GM21576 (cell line): Measurements from ENCODE around the gene BABAM2.

Experiments
- ATAC-seq: cut with Tn5 transposase; IDR thresholded peaks from one replicate; pipeline ENCODE4 v1.9.1; 2021; ENCODE audit warnings: mild to moderate bottlenecking, moderate library complexity; ENCODE audit not compliant: unreplicated experiment

The BABAM2 gene

GRCh38 chr2:27906074-27906473, 15.5 kb downstream of the BABAM2 start:
- ATAC-seq: no peak

- no peak for ATAC-seq
Measured at GRCh38 chr2:27907547-27907946, 17.0 kb downstream of the BABAM2 start.

- no peak for ATAC-seq
Measured at GRCh38 chr2:27909901-27910300, 19.4 kb downstream of the BABAM2 start.

DNA sequence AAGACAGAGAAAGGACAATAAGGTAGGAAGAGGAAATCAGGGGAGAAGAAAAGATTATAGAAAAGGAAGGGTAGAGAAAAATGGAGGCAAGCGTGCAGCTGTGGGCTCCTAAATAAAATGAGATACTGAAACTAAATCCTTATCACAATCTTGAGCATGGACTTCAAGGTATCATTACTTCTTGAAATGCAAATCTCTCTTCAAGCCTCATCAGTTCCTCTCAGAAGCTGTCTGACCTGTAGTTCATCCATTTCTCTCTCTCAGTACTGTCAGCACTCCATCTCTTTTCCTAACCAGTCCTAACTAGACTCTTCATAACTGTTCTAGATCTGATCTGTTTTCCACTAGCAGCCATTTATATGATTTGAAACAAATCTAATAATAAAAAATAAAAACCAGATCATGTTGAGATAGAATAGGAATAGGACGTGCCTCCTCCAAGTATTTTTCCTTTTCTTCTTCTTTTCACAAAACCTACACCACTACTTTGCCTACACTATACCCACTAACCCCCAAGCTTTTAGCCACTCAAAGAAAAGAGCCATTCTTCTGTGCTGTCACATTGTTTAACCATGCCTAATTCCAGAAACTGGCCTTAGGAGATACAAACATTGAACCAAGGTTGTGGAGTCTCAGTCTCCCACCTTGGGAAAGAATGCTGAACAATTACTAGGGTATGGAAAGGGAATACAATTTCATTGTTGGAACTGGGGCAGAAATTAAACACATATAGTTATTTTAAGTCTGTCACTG, 21.1 kb downstream of the BABAM2 start:
- ATAC-seq: no peak

GRCh38 chr2:27912512-27912911, 22.0 kb downstream of the BABAM2 start:
- no peak for ATAC-seq

GRCh38 chr2:27914041-27914804, 23.7 kb downstream of the BABAM2 start:
- ATAC-seq: no peak

- ATAC-seq: no peak
Measured at GRCh38 chr2:27914805-27915175, 24.3 kb downstream of the BABAM2 start.

GRCh38 chr2:27915191-27915590, 24.7 kb downstream of the BABAM2 start:
- no peak for ATAC-seq

GRCh38 chr2:27915874-27916273, 25.3 kb downstream of the BABAM2 start:
- no peak for ATAC-seq

GRCh38 chr2:27916293-27916995, 25.9 kb downstream of the BABAM2 start:
- no peak for ATAC-seq

DNA sequence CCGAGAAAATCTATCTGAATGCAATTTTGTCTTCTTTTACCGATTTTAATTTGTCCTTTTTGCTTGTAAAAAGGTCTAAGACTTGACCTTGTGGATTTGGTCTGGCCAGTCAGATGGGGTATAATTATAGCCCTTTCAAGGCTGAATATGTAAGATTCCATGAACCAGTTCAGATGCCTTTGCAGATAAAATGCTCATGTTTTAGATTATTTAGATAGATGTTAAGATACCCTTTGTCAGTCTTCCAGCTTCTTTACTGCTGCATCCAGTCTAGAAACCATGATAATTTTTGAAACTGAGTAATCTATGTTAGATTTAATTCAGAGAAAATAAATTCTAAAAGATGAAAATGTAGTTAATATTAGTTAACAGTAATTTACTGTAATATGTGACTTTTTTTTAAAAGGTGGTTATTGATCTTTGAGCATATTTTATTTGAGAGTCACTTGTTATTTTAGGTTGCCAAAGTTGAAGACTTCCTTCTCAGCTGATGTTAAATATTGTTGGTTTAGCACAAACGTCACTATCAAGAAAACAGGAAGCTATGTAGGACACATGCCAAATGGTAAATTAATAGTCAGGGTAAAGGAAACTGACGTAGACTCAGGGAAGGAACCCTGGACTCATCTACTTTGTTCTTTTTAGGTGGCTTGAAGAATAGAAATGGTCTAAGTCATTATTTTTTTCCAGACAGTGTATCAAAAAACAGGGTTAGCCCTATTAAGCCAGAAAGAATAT, 29.8 kb downstream of the BABAM2 start:
- ATAC-seq: no peak

- ATAC-seq: no peak
Measured at GRCh38 chr2:27921424-27921823, 30.9 kb downstream of the BABAM2 start.

- no peak for ATAC-seq
Measured at GRCh38 chr2:27921880-27922547, 31.5 kb downstream of the BABAM2 start.

GRCh38 chr2:27922842-27923241, 32.3 kb downstream of the BABAM2 start:
- no peak for ATAC-seq

- no peak for ATAC-seq
Measured at GRCh38 chr2:27925766-27926472, 35.4 kb downstream of the BABAM2 start.

- no peak for ATAC-seq
Measured at GRCh38 chr2:27929916-27930486, 39.5 kb downstream of the BABAM2 start.

- ATAC-seq: no peak
Measured at GRCh38 chr2:27931361-27931950, 40.9 kb downstream of the BABAM2 start.

DNA sequence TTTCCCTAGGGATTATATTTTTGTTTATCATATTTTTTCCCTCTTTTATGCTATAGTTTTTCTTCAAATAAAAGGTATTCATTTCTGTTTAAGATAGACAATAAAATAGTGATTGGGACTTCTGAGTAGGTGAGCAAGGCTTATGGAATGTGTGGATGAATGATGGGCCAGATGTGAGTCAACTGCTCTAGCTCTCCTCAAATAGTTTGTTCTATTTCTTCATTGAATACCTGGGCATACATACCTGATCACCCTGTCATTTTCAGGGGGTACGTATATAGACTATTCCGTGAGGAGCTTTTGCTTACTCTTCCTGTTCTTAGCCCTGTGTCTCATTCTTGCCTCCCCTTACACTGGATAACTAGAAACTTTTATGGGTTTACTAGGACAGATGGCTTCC, 41.9 kb downstream of the BABAM2 start:
- ATAC-seq: no peak

DNA sequence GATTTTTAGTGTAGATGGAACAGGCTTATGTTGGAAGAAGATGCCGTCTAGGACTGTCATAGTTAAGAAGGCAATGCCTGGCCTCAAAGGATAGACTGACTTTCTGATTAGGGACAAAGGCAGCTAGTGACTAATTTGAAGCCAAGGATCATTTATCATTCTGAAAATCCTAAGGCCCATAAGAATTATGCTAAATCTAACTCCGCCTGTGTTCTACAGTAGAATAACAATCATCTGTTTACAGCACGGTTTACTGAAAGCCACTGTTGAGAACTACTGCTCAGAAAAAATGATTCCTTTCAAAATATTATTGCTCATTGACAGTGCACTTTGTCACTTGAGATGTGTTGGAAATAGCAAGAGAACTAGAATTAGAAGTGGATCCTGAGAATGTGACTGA, 44.5 kb downstream of the BABAM2 start:
- ATAC-seq: no peak
